Measurements from ENCODE around the gene SORCS2. TPM values are rescaled to one million over a fixed set of nuclear protein-coding genes. Genes with fewer than 3 reads are reported as not detected.

SORCS2 gene
- total and polyA plus RNA-seq, 2 of the 4 experiments (the other 2 are of a cell fraction): 0.36 to 0.62 TPM

DNA sequence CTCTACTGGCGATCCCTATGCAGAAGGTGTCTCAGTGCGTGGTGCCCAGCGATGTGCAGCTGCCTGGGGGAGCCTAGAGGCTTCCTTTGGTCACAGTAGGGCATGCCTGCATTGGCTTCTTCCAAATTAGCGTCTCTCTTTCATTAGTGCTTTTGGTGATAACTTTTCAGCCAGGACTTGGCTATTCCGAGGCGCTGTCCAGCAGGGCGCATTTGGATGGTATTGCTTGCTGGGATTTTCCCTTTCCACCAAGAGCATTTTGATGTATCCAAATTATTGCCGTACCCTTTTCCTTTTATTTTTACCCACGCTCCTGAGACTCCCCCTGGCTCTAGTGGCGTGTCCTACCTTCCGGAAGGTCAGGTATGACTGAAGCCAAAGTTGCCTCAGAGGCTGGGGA lies 101.4 kb downstream of the SORCS2 start:
- Histone ChIP-seq H3K9me1 (ENCODE audit: insufficient read depth, low read length) (no peaks in the 10 kb centered on the region), H4K20me1 (ENCODE audit: insufficient read depth, low read length) (no peaks in the 10 kb centered on the region), H3K27me3 (ENCODE audit: control insufficient read depth, insufficient read depth, low read length) (peaks cover 40% of the 10 kb centered on the region), H3K4me3 (ENCODE audit: insufficient read depth, low read depth, low read length) (no peak overlapping the region), H2BK120ac (ENCODE audit: low read depth, low read length) (no peak overlapping the region), H3K9me3 (ENCODE audit: control insufficient read depth, insufficient read depth, low read length) (no peaks in the 10 kb centered on the region), H3K23ac (ENCODE audit: low read depth, low read length) (no peak overlapping the region), H2BK15ac (ENCODE audit: low read depth, low read length) (no peak overlapping the region), H3K4me1 (ENCODE audit: control insufficient read depth, insufficient read depth, low read length) (no peaks in the 10 kb centered on the region), H4K5ac (ENCODE audit: low read depth, low read length) (no peak overlapping the region), H3K18ac (ENCODE audit: low read depth, low read length) (no peak overlapping the region), H2AK9ac (replicated peaks; ENCODE audit: low read depth, low read length, poor library complexity) (no peak overlapping the region), H3K9ac (ENCODE audit: low read depth, low read length) (no peak overlapping the region), H3K27ac (ENCODE audit: insufficient read depth, low read length) (no peak overlapping the region), H4K91ac (ENCODE audit: insufficient read depth, low read depth, low read length) (no peak overlapping the region), H3K14ac (replicated peaks; ENCODE audit: low read depth, low read length) (no peak overlapping the region), H3K56ac (ENCODE audit: extremely low read depth, insufficient read depth, low read length) (no peak overlapping the region), H3K4ac (ENCODE audit: low read depth, low read length) (no peak overlapping the region), H2BK5ac (ENCODE audit: low read depth, low read length, poor library complexity, severe bottlenecking) (no peak overlapping the region), H3K79me1 (ENCODE audit: low read depth in 1 of 2, low read length in 2 of 2) (no peaks in the 10 kb centered on the region), H4K8ac (ENCODE audit: low read depth in 2 of 2, low read length in 2 of 2) (no peak overlapping the region), H3K36me3 (ENCODE audit: control insufficient read depth, insufficient read depth, low read length) (no peaks in the 10 kb centered on the region), H2AFZ (replicated peaks; ENCODE audit: low read length, poor library complexity) (no peak overlapping the region), H2BK20ac (ENCODE audit: low read depth, low read length) (no peak overlapping the region), H2AK5ac (ENCODE audit: low read depth, low read length) (no peak overlapping the region), H3K4me2 (ENCODE audit: low read depth, low read length) (no peak overlapping the region)
- CTCF ChIA-PET: no interaction called here
- POLR2A ChIA-PET (ENCODE audit: unreplicated experiment): no interaction called here
- 96% methylated on average over 4 of the region's 11 CpGs; no CpG with 5 or more reads in 1 of the 2 experiments for WGBS, 2 experiments (ENCODE audit: extremely low coverage in 2 of 2, insufficient read length in 1 of 2)
- dilution Hi-C loops (cut with HindIII; ENCODE audit: low sequenced_read_pairs, unreplicated experiment) (no loop called here), in situ Hi-C loops (cut with MboI; ENCODE audit: low sequenced_read_pairs) (no loop called here), intact Hi-C loops (cut with micrococcal nuclease) (no loop called here)
- DNase-seq (no peak), ATAC-seq (ENCODE audit: low read depth) (no peak)
- TF ChIP-seq MAZ (IDR thresholded peaks at IDR 0.05; ENCODE audit: borderline replicate concordance, low read depth, low read length) (no peak), RAD21 (IDR thresholded peaks at IDR 0.05; ENCODE audit: low read length) (no peak), RFX5 (IDR thresholded peaks at IDR 0.05; ENCODE audit: low read depth, low read length) (no peak), CEBPB (IDR thresholded peaks at IDR 0.05; ENCODE audit: low read depth, low read length) (no peak), NFE2L2 (IDR thresholded peaks at IDR 0.05; ENCODE audit: low read depth, low read length) (no peak), MXI1 (IDR thresholded peaks at IDR 0.05; ENCODE audit: borderline replicate concordance, low read depth, low read length) (no peak), MAFK (IDR thresholded peaks at IDR 0.05; ENCODE audit: low read depth, low read length) (no peak), BHLHE40 (IDR thresholded peaks at IDR 0.05; ENCODE audit: low read depth, low read length) (no peak)
- TF ChIP-seq, protein P1, sequence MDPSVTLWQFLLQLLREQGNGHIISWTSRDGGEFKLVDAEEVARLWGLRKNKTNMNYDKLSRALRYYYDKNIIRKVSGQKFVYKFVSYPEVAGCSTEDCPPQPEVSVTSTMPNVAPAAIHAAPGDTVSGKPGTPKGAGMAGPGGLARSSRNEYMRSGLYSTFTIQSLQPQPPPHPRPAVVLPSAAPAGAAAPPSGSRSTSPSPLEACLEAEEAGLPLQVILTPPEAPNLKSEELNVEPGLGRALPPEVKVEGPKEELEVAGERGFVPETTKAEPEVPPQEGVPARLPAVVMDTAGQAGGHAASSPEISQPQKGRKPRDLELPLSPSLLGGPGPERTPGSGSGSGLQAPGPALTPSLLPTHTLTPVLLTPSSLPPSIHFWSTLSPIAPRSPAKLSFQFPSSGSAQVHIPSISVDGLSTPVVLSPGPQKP (IDR thresholded peaks at IDR 0.05; ENCODE audit: borderline replicate concordance, low read depth, low read length): no peak
- TF ChIP-seq, protein P2, sequence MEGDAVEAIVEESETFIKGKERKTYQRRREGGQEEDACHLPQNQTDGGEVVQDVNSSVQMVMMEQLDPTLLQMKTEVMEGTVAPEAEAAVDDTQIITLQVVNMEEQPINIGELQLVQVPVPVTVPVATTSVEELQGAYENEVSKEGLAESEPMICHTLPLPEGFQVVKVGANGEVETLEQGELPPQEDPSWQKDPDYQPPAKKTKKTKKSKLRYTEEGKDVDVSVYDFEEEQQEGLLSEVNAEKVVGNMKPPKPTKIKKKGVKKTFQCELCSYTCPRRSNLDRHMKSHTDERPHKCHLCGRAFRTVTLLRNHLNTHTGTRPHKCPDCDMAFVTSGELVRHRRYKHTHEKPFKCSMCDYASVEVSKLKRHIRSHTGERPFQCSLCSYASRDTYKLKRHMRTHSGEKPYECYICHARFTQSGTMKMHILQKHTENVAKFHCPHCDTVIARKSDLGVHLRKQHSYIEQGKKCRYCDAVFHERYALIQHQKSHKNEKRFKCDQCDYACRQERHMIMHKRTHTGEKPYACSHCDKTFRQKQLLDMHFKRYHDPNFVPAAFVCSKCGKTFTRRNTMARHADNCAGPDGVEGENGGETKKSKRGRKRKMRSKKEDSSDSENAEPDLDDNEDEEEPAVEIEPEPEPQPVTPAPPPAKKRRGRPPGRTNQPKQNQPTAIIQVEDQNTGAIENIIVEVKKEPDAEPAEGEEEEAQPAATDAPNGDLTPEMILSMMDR (conservative IDR thresholded peaks at IDR 0.05; ENCODE audit: low read depth, low read length): no peak
- TF ChIP-seq, protein P3, sequence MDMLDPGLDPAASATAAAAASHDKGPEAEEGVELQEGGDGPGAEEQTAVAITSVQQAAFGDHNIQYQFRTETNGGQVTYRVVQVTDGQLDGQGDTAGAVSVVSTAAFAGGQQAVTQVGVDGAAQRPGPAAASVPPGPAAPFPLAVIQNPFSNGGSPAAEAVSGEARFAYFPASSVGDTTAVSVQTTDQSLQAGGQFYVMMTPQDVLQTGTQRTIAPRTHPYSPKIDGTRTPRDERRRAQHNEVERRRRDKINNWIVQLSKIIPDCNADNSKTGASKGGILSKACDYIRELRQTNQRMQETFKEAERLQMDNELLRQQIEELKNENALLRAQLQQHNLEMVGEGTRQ (IDR thresholded peaks at IDR 0.05; ENCODE audit: low read depth, low read length): no peak
- BruUV-seq (replicated peaks): no TSS peak
